ENCODE measurements around the gene PDYN.

GRCh38 chr20:1937316-1937976 lies 56.4 kb downstream of the PDYN start:
- TF ChIP-seq, protein P1, sequence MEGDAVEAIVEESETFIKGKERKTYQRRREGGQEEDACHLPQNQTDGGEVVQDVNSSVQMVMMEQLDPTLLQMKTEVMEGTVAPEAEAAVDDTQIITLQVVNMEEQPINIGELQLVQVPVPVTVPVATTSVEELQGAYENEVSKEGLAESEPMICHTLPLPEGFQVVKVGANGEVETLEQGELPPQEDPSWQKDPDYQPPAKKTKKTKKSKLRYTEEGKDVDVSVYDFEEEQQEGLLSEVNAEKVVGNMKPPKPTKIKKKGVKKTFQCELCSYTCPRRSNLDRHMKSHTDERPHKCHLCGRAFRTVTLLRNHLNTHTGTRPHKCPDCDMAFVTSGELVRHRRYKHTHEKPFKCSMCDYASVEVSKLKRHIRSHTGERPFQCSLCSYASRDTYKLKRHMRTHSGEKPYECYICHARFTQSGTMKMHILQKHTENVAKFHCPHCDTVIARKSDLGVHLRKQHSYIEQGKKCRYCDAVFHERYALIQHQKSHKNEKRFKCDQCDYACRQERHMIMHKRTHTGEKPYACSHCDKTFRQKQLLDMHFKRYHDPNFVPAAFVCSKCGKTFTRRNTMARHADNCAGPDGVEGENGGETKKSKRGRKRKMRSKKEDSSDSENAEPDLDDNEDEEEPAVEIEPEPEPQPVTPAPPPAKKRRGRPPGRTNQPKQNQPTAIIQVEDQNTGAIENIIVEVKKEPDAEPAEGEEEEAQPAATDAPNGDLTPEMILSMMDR (conservative IDR thresholded peaks at IDR 0.05): no peak
- TF ChIP-seq ZFX (IDR thresholded peaks at IDR 0.05): no peak

All from C4-2B (cell line).